SK-N-SH treated with all-trans-retinoic acid at 6 μM for 48 hours (cell line): ENCODE measurements around the gene RGCC.
"Not testable (repeated sequence)": the region's sequence is repeated elsewhere in the genome, so short reads cannot be mapped to it uniquely, and the experiment has no call there.

Experiments
- ATAC-seq: fragments of 200-7000 bp; cut with Tn5 transposase; 3 replicates; pipeline ENCODE4 v1.9.1; 2020; ENCODE audit warnings: mild to moderate bottlenecking, moderate library complexity
- CREB5 ChIP-seq: fragments of 250-450 bp; sonication (Bioruptor Pico); IDR thresholded peaks from 2 replicates; pipeline ENCODE4 v1.5.1; 2020; ENCODE audit warnings: low read depth, mild to moderate bottlenecking, moderate library complexity
- CSDC2 ChIP-seq: fragments of 250-450 bp; sonication (Bioruptor Pico); IDR thresholded peaks from 2 replicates; pipeline ENCODE4 v1.5.0; 2020; ENCODE audit warnings: mild to moderate bottlenecking, moderate library complexity
- CSRNP3 ChIP-seq: fragments of 250-450 bp; sonication (Bioruptor Pico); IDR thresholded peaks from 2 replicates; pipeline ENCODE4 v1.5.1; 2021; ENCODE audit warnings: mild to moderate bottlenecking, moderate library complexity
- GLIS3 ChIP-seq: fragments of 250-450 bp; sonication (Bioruptor Pico); IDR thresholded peaks from 2 replicates; pipeline ENCODE4 v1.5.0; 2020; ENCODE audit warnings: mild to moderate bottlenecking, moderate library complexity
- ISL1 ChIP-seq: fragments of 250-450 bp; sonication (Bioruptor Pico); IDR thresholded peaks from 2 replicates; pipeline ENCODE4 v2.1.2; 2022; ENCODE audit warnings: mild to moderate bottlenecking, moderate library complexity
- OSR1 ChIP-seq: fragments of 250-450 bp; sonication (Bioruptor Pico); IDR thresholded peaks from 2 replicates; pipeline ENCODE4 v1.8.0; 2022; ENCODE audit warnings: moderate library complexity, mild to moderate bottlenecking, inconsistent platforms
- PATZ1 ChIP-seq: fragments of 250-450 bp; sonication (Bioruptor Pico); IDR thresholded peaks from 2 replicates; pipeline ENCODE4 v1.8.0; 2020; ENCODE audit warnings: mild to moderate bottlenecking, moderate library complexity, borderline replicate concordance
- POU6F1 ChIP-seq: fragments of 250-450 bp; sonication (Bioruptor Pico); IDR thresholded peaks from 2 replicates; pipeline ENCODE4 v1.8.0; 2021; ENCODE audit warnings: low read depth, mild to moderate bottlenecking, moderate library complexity, borderline replicate concordance
- PPARA ChIP-seq: fragments of 250-450 bp; sonication (Bioruptor Pico); IDR thresholded peaks from 2 replicates; pipeline ENCODE4 v1.5.0; 2020; ENCODE audit warnings: mild to moderate bottlenecking, borderline replicate concordance
- SNAI2 ChIP-seq: fragments of 250-450 bp; sonication (Bioruptor Pico); IDR thresholded peaks from 2 replicates; pipeline ENCODE4 v1.5.0; 2020; ENCODE audit warnings: mild to moderate bottlenecking, moderate library complexity
- TOX ChIP-seq: fragments of 250-450 bp; sonication (Bioruptor Pico); IDR thresholded peaks from 2 replicates; pipeline ENCODE4 v1.8.0; 2021; ENCODE audit warnings: mild to moderate bottlenecking, moderate library complexity, borderline replicate concordance
- TSHZ2 ChIP-seq: fragments of 250-450 bp; sonication (Bioruptor Pico); IDR thresholded peaks from 2 replicates; pipeline ENCODE4 v1.5.0; 2020; ENCODE audit warnings: mild to moderate bottlenecking, moderate library complexity
- ZC3H10 ChIP-seq: fragments of 250-450 bp; sonication (Bioruptor Pico); IDR thresholded peaks from 2 replicates; pipeline ENCODE4 v1.5.1; 2021; ENCODE audit warnings: mild to moderate bottlenecking, moderate library complexity
- ZFP3 ChIP-seq: fragments of 250-450 bp; sonication (Bioruptor Pico); IDR thresholded peaks from 2 replicates; pipeline ENCODE4 v1.5.0; 2020; ENCODE audit warnings: mild to moderate bottlenecking, moderate library complexity
- ZNF70 ChIP-seq: fragments of 450-650 bp; formaldehyde crosslinking; IDR thresholded peaks from 2 replicates; pipeline ENCODE4 v1.5.0; 2020; ENCODE audit warnings: mild to moderate bottlenecking, moderate library complexity
- ZNF8 ChIP-seq: fragments of 450-650 bp; formaldehyde crosslinking; IDR thresholded peaks from 2 replicates; pipeline ENCODE4 v1.5.0; 2020; ENCODE audit warnings: mild to moderate bottlenecking, moderate library complexity

RGCC gene

GRCh38 chr13:41423259-41423658 is 34.1 kb upstream of the RGCC start:
- ATAC-seq, result not testable (repeated sequence)

- not testable (repeated sequence) for ATAC-seq
Measured at GRCh38 chr13:41424675-41425074, 32.7 kb upstream of the RGCC start.

- TF ChIP-seq OSR1, result no peak
- no peak for TF ChIP-seq ZFP3 (CRISPR knock-in tag)
- TF ChIP-seq TSHZ2, result no peak
- TF ChIP-seq GLIS3 (CRISPR knock-in tag), result no peak
- no peak for TF ChIP-seq PATZ1 (CRISPR knock-in tag)
- TF ChIP-seq POU6F1 (CRISPR knock-in tag), result no peak
- no peak for TF ChIP-seq CREB5 (CRISPR knock-in tag)
- no peak for TF ChIP-seq ZC3H10 (CRISPR knock-in tag)
- no peak for TF ChIP-seq CSRNP3 (CRISPR knock-in tag)
- no peak for TF ChIP-seq ISL1 (CRISPR knock-in tag)
- TF ChIP-seq CSDC2 (CRISPR knock-in tag), result no peak
- no peak for TF ChIP-seq TOX (CRISPR knock-in tag)
- TF ChIP-seq ZNF8 (CRISPR knock-in tag), result no peak
- no peak for TF ChIP-seq PPARA
- no peak for TF ChIP-seq ZNF70 (CRISPR knock-in tag)
- no peak for ATAC-seq
Measured at GRCh38 chr13:41426047-41426446, 31.3 kb upstream of the RGCC start.

- TF ChIP-seq TSHZ2 (no peak), ISL1 (CRISPR knock-in tag) (no peak), SNAI2 (no peak)
- ATAC-seq, result peak; percentile 51; the same call in 2 of the 3 replicates
Measured at GRCh38 chr13:41427666-41428065, 29.7 kb upstream of the RGCC start.
